ENCODE measurements around the gene CALU. TPM values are rescaled to one million over a fixed set of nuclear protein-coding genes. Genes with fewer than 3 reads are reported as not detected.

Gene CALU
- total and polyA plus RNA-seq, 9 donors = 38.9 to 187 (median 71.0) TPM

- no peaks in the 10 kb centered on the region for H3K9me3 ChIP-seq
- 56 to 60% (median 59%) methylated on average over 8 of the region's 8 CpGs for WGBS, 3 donors
- H3K4me3 ChIP-seq = no peak overlapping the region
- H3K27ac ChIP-seq = no peak overlapping the region
- H3K36me3 ChIP-seq = no peaks in the 10 kb centered on the region
- H3K27me3 ChIP-seq = no peaks in the 10 kb centered on the region
- intact Hi-C loops (cut with DNase I) = no loop called here
- TF ChIP-seq CTCF (IDR thresholded peaks at IDR 0.05) = no peak
- no peak for TF ChIP-seq EP300 (IDR thresholded peaks at IDR 0.05)
- TF ChIP-seq POLR2A (IDR thresholded peaks at IDR 0.05) = no peak
- no peak for DNase-seq
- no peaks in the 10 kb centered on the region for H3K4me1 ChIP-seq (ENCODE audit: insufficient read depth)
These were observed 24.3 kb upstream of the CALU start for GRCh38 chr7:128714701-128715495.

GRCh38 chr7:128718967-128719642 is 20.1 kb upstream of the CALU start:
- H3K27me3 ChIP-seq = no peaks in the 10 kb centered on the region
- no peak for TF ChIP-seq POLR2A (IDR thresholded peaks at IDR 0.05)
- TF ChIP-seq EP300 (IDR thresholded peaks at IDR 0.05) = no peak
- TF ChIP-seq CTCF (IDR thresholded peaks at IDR 0.05) = no peak
- H3K27ac ChIP-seq = no peak overlapping the region
- H3K4me1 ChIP-seq (ENCODE audit: insufficient read depth) = no peaks in the 10 kb centered on the region
- 79 to 93% (median 86%) methylated on average over 6 of the region's 6 CpGs for WGBS, 3 donors
- intact Hi-C loops (cut with DNase I) = no loop called here
- no peaks in the 10 kb centered on the region for H3K9me3 ChIP-seq
- H3K36me3 ChIP-seq = no peaks in the 10 kb centered on the region
- DNase-seq = no peak
- no peak overlapping the region for H3K4me3 ChIP-seq

GRCh38 chr7:128721376-128721775 is 17.8 kb upstream of the CALU start:
- H3K27me3 ChIP-seq = no peaks in the 10 kb centered on the region
- H3K36me3 ChIP-seq = no peaks in the 10 kb centered on the region
- intact Hi-C loops (cut with DNase I) = no loop called here
- no peaks in the 10 kb centered on the region for H3K9me3 ChIP-seq
- H3K4me3 ChIP-seq = no peak overlapping the region
- H3K27ac ChIP-seq = no peak overlapping the region
- no peaks in the 10 kb centered on the region for H3K4me1 ChIP-seq (ENCODE audit: insufficient read depth)
- DNase-seq = no peak
- TF ChIP-seq CTCF (IDR thresholded peaks at IDR 0.05) (no peak), EP300 (IDR thresholded peaks at IDR 0.05) (no peak), POLR2A (IDR thresholded peaks at IDR 0.05) (no peak)

- Histone ChIP-seq H3K4me1 (ENCODE audit: insufficient read depth) (no peaks in the 10 kb centered on the region), H3K27ac (no peak overlapping the region), H3K4me3 (no peak overlapping the region), H3K9me3 (no peaks in the 10 kb centered on the region), H3K36me3 (no peaks in the 10 kb centered on the region), H3K27me3 (no peaks in the 10 kb centered on the region)
- no peak for TF ChIP-seq CTCF (IDR thresholded peaks at IDR 0.05)
- no peak for TF ChIP-seq EP300 (IDR thresholded peaks at IDR 0.05)
- no peak for TF ChIP-seq POLR2A (IDR thresholded peaks at IDR 0.05)
- 84 to 93% (median 86%) methylated on average over 5 of the region's 5 CpGs for WGBS, 3 donors
- DNase-seq = no peak
- intact Hi-C loops (cut with DNase I) = no loop called here
These were observed 14.4 kb upstream of the CALU start for GRCh38 chr7:128724743-128725142.
